Transverse colon (tissue), 4 donors: ENCODE results near the gene NPPA. TPM values are rescaled to one million over a fixed set of nuclear protein-coding genes. Genes with fewer than 3 reads are reported as not detected.
"Not testable (repeated sequence)": the region's sequence is repeated elsewhere in the genome, so short reads cannot be mapped to it uniquely, and the experiment has no call there.

Experiments
- DNase-seq: peaks from one replicate; pipeline ENCODE4 v3.0.0-alpha.2; 2019
- H3K27ac ChIP-seq, 4 donors: fragments of 200-600 bp; sonication (generic); 2 replicates each; pipeline ENCODE4 v1.5.1; 2016 to 2018; ENCODE audit warnings: inconsistent platforms in 4 of 4
- H3K27me3 ChIP-seq: fragments of 200-600 bp; sonication (generic); 2 replicates; pipeline ENCODE4 v1.5.1; 2017; ENCODE audit warnings: inconsistent platforms
- H3K36me3 ChIP-seq, 4 donors: fragments of 200-600 bp; sonication (generic); 2 replicates each; pipeline ENCODE4 v1.5.1; 2017 to 2019; ENCODE audit warnings: inconsistent platforms in 4 of 4
- H3K4me1 ChIP-seq, 4 donors: fragments of 200-600 bp; sonication (generic); 2 replicates each; pipeline ENCODE4 v1.5.1; 2017 to 2020; ENCODE audit warnings: inconsistent platforms in 4 of 4
- H3K4me3 ChIP-seq, 4 donors: fragments of 200-600 bp; sonication (generic); 1 replicate in 1 of 4; 2 replicates in 3 of 4; pipeline versions ENCODE4 v1.5.1 to v1.6.1; 2017 to 2019; ENCODE audit warnings: inconsistent platforms in 4 of 4
- H3K9me3 ChIP-seq, 2 donors: fragments of 200-600 bp; sonication (generic); 2 replicates each; pipeline ENCODE4 v1.5.1; 2017 to 2019; ENCODE audit warnings: inconsistent platforms in 2 of 2
- EP300 ChIP-seq: sonication (generic); formaldehyde crosslinking; IDR thresholded peaks from one replicate; pipeline ENCODE4 v1.6.1; 2017; ENCODE audit warnings: antibody characterized with exemption, low read depth
- POLR2A ChIP-seq: fragments of 450-650 bp; IDR thresholded peaks from one replicate; pipeline ENCODE4 v1.6.1; 2016; ENCODE audit warnings: antibody characterized with exemption, mild to moderate bottlenecking, moderate library complexity
- POLR2AphosphoS5 ChIP-seq, 3 donors: sonication (generic); formaldehyde crosslinking; IDR thresholded peaks; one replicate each; pipeline ENCODE4 v1.6.1; 2016; ENCODE audit warnings: antibody characterized with exemption in 3 of 3
- WGBS, 2 donors: methylation state at CpG; one replicate each; pipeline ENCODE4 v1.1.5; 2018; ENCODE audit warnings: low coverage in 1 of 2; 5-methylcytosine and 5-hydroxymethylcytosine counted together
- in situ Hi-C, 4 donors: fragments of 200-750 bp; cut with MboI; loops; one replicate each; pipeline versions ENCODE4 v1.15.0 to v1.15.1; 2017; ENCODE audit warnings: low sequenced_read_pairs in 3 of 4, low pct_ligation_motif_present in 1 of 4, low pct_unique_long_range_greater_than_20kb in 1 of 4
- intact Hi-C: fragments of 100-400 bp; cut with DNase I; formaldehyde crosslinking; loops from one replicate; pipeline ENCODE4 v1.15.1; 2023; ENCODE audit warnings: low total_unique reads
- total RNA-seq, 4 donors: library from RNA; depleted of rRNA; stranded (reverse); fragments of >200 nt; gene quantifications; one replicate each; pipeline ENCODE4 v1.1.0, GENCODE V29; 2016
- TF ChIP-seq, protein P1 (sequence below), 5 experiments: fragments of 200-600 bp in 3 of 5; fragments of 450-650 bp in 2 of 5; sonication (generic) in 3 of 5; IDR thresholded peaks; 1 replicate in 2 of 5; 2 replicates in 3 of 5; pipeline ENCODE4 v1.5.1; 2016 to 2017; ENCODE audit warnings: antibody characterized with exemption in 5 of 5, inconsistent platforms in 3 of 5, mild to moderate bottlenecking in 2 of 5, moderate library complexity in 1 of 5

NPPA gene
- not detected for total RNA-seq

DNA sequence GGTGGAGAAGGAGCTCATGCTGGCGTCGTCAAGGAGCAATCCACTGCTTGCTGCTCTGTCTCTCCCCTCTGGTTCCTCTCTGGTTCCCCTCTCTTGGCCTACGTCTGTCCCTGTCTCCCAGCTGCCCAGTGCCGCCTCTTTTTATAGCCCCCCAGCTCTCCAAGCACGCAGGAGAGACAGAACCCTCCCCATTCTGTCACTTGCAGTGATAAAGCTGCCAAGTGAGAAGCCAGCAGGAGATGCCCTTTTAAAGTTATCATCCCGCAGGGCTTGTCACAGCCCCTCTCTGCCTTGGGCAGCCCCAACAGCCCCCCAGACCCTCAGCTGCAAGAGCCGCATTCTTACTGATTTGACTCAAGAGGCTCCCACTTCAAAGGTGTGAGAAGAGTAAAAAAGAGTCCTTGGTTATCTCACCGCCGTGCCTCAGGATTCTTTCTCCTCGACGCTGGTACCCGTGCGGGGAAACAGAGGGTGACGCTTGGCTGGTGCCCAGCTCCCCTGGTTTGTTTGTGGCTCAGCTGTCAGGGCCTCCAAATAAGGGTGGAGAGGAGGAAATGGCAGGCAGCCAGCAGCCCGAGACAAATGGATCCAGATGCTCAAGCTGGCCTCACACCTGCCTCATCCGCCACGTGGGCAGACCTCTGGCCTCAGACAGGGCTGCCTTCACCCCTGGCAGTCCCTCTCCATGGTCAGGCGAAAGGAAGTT lies at the start of gene NPPA:
TSS of gene NPPA (minus strand) at position 117 of the 706 bp plus-strand sequence. CDS start at position 18, 99 bp downstream.
- Histone ChIP-seq H3K9me3 (no peaks in the 10 kb centered on the region), H3K4me1 (no peaks in the 10 kb centered on the region), H3K4me3 (no peak within 1 kb of the TSS), H3K36me3 (no peaks in the 10 kb centered on the region), H3K27me3 (no peaks in the 10 kb centered on the region), H3K27ac (no peak within 1 kb of the TSS)
- TF ChIP-seq EP300: no peak
- DNase-seq: no peak
- intact Hi-C loops: no loop called here
- in situ Hi-C loops: loop anchor here in 3 of 4 donors (10.0 to 25.0 kb wide), 2 partner anchors 47 to 114 kb away; no protein-coding TSS in a partner anchor
- WGBS, 2 donors: 57% methylated on average over 18 of the region's 18 CpGs; no CpG with 5 or more reads in 1 of the 2 donors

GRCh38 chr1:11894501-11894900 lies 46.9 kb upstream of the NPPA start:
- not testable (repeated sequence) for H3K9me3 ChIP-seq, H3K27ac ChIP-seq, H3K4me3 ChIP-seq, H3K4me1 ChIP-seq, DNase-seq, H3K36me3 ChIP-seq
- intact Hi-C loops (loop anchor here (5.0 kb wide), 1 partner anchor 57 kb away; no protein-coding TSS in a partner anchor), in situ Hi-C loops (loop anchor here in 1 of 4 donors (10.0 kb wide), 1 partner anchor 50 kb away; the partner anchor contains the start of gene NPPA)
- peaks cover 58% of the 10 kb centered on the region for H3K27me3 ChIP-seq
- WGBS, 2 donors: 65 to 73% methylated on average over 1 of the region's 1 CpG

- WGBS, 2 donors: 0 to 3% methylated on average over 4 to 5 of the region's 5 CpGs
- no peaks in the 10 kb centered on the region for H3K4me1 ChIP-seq
- intact Hi-C loops: loop anchor here (5.0 kb wide), 1 partner anchor 57 kb away; no protein-coding TSS in a partner anchor
- H3K27ac ChIP-seq: no peak overlapping the region
- DNase-seq: peak; percentile 63
- TF ChIP-seq, protein P1, sequence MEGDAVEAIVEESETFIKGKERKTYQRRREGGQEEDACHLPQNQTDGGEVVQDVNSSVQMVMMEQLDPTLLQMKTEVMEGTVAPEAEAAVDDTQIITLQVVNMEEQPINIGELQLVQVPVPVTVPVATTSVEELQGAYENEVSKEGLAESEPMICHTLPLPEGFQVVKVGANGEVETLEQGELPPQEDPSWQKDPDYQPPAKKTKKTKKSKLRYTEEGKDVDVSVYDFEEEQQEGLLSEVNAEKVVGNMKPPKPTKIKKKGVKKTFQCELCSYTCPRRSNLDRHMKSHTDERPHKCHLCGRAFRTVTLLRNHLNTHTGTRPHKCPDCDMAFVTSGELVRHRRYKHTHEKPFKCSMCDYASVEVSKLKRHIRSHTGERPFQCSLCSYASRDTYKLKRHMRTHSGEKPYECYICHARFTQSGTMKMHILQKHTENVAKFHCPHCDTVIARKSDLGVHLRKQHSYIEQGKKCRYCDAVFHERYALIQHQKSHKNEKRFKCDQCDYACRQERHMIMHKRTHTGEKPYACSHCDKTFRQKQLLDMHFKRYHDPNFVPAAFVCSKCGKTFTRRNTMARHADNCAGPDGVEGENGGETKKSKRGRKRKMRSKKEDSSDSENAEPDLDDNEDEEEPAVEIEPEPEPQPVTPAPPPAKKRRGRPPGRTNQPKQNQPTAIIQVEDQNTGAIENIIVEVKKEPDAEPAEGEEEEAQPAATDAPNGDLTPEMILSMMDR (IDR thresholded peaks at IDR 0.05): peak; percentile 74 to 88 (median 81)
- TF ChIP-seq POLR2AphosphoS5 (IDR thresholded peaks at IDR 0.05): no peak
- no peak for TF ChIP-seq EP300
- TF ChIP-seq POLR2A: no peak
- H3K9me3 ChIP-seq: no peaks in the 10 kb centered on the region
- H3K4me3 ChIP-seq: no peak overlapping the region
- in situ Hi-C loops: loop anchor here in 1 of 4 donors (10.0 kb wide), 1 partner anchor 49 kb away; the partner anchor contains the start of gene NPPA
- H3K27me3 ChIP-seq: peaks cover 52% of the 10 kb centered on the region
- no peaks in the 10 kb centered on the region for H3K36me3 ChIP-seq
Observed at GRCh38 chr1:11893907-11894251, 46.3 kb upstream of the NPPA start.

GRCh38 chr1:11891433-11892186 lies 44.0 kb upstream of the NPPA start:
- H3K27me3 ChIP-seq: peaks cover 30% of the 10 kb centered on the region

More at GRCh38 chr1:11891433-11892186, 44.0 kb upstream of the NPPA start:
- 68 to 89% methylated on average over 3 to 6 of the region's 6 CpGs for WGBS, 2 donors
- Histone ChIP-seq H3K36me3 (no peaks in the 10 kb centered on the region), H3K9me3 (no peaks in the 10 kb centered on the region), H3K4me3 (no peak overlapping the region), H3K27ac (no peak overlapping the region), H3K4me1 (no peaks in the 10 kb centered on the region)
- TF ChIP-seq, protein P1 (IDR thresholded peaks at IDR 0.05): no peak
- TF ChIP-seq POLR2AphosphoS5 (IDR thresholded peaks at IDR 0.05) (no peak), EP300 (no peak), POLR2A (no peak)
- intact Hi-C loops: loop anchor here (5.0 kb wide), 1 partner anchor 54 kb away; no protein-coding TSS in a partner anchor
- in situ Hi-C loops: loop anchor here in 1 of 4 donors (10.0 kb wide), 1 partner anchor 47 kb away; the partner anchor contains the start of gene NPPA
- no peak for DNase-seq
